ENCODE results near the gene EFS.

GRCh38 chr14:23353433-23353780 is 11.6 kb downstream of the EFS start:
- TF ChIP-seq CTCF (IDR thresholded peaks at IDR 0.05): no peak
- no peak for TF ChIP-seq POLR2A (IDR thresholded peaks at IDR 0.05)
- TF ChIP-seq POLR2AphosphoS5 (IDR thresholded peaks at IDR 0.05): no peak
- TF ChIP-seq EP300 (IDR thresholded peaks at IDR 0.05): no peak

All from sigmoid colon (tissue), 4 donors.